SK-N-SH (cell line): ENCODE data around the gene DOCK10.

Source experiments
- CTCF ChIP-seq: fragments of 200-600 bp; sonication (generic); IDR thresholded peaks from 2 replicates; pipeline ENCODE4 v1.6.1; 2017; ENCODE audit warnings: antibody characterized with exemption, mild to moderate bottlenecking, moderate library complexity
- JUND ChIP-seq: IDR thresholded peaks from 2 replicates; pipeline ENCODE4 v1.4.0; 2012
- MAX ChIP-seq: IDR thresholded peaks from 2 replicates; pipeline ENCODE4 v1.4.0; 2012; ENCODE audit warnings: low read depth
- REST ChIP-seq: IDR thresholded peaks from 2 replicates; pipeline ENCODE4 v1.6.1; 2012; ENCODE audit warnings: mild to moderate bottlenecking, low read depth, low read length, moderate library complexity
- TAF1 ChIP-seq: IDR thresholded peaks from 2 replicates; pipeline ENCODE4 v1.6.1; 2012; ENCODE audit warnings: low read depth, mild to moderate bottlenecking, low read length, moderate library complexity, borderline replicate concordance
- USF1 ChIP-seq: IDR thresholded peaks from 2 replicates; pipeline ENCODE4 v1.4.0; 2012; ENCODE audit warnings: low read depth, borderline replicate concordance

- TF ChIP-seq MAX (no peak), CTCF (no peak), TAF1 (no peak), JUND (no peak), USF1 (no peak), REST (peak; percentile 90)
Measured at GRCh38 chr2:225040142-225040541, 2.1 kb downstream of the DOCK10 start.
